GM12892 (cell line): ENCODE results near the gene BEAN1.

Experiments
- POLR2A ChIP-seq: IDR thresholded peaks from 2 replicates; pipeline ENCODE4 v1.6.1; 2011; ENCODE audit warnings: low read depth, low read length, control low read depth
- TAF1 ChIP-seq: IDR thresholded peaks from 2 replicates; pipeline ENCODE4 v1.6.1; 2011; ENCODE audit warnings: low read depth, mild to moderate bottlenecking, control low read depth, low read length, borderline replicate concordance

DNA sequence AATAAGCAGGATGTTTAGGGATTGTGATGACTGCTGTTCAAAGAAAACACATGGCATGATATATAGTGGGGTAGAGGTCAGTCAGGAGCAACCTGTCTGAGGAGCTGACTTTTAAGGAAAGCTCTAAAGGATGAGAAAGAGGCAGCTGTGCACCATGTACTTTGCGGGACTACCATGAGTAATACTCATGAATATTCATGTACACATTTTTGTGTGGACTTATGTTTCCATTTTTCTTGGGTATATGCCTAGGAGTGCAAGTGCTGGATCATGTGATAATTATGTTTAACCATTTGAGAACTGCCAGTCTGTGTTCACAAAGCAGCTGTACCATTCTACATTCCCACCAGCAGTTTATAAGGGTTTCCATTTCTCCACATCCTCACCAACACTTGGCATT lies 35.8 kb downstream of the BEAN1 start:
- TF ChIP-seq POLR2A (no peak), TAF1 (no peak)
